NCI-H226 (cell line): Measurements from ENCODE around the gene TMEM191C.
"Not testable (repeated sequence)": the region's sequence is repeated elsewhere in the genome, so short reads cannot be mapped to it uniquely, and the experiment has no call there.

Experiments used
- DNase-seq: peaks from one replicate; pipeline ENCODE4 v3.0.0-alpha.2; 2015

TMEM191C gene

GRCh38 chr22:21446128-21446826 lies 20.9 kb upstream of the TMEM191C start:
- DNase-seq = no peak

- no peak for DNase-seq
These were observed 20.1 kb upstream of the TMEM191C start for GRCh38 chr22:21446827-21447690.

GRCh38 chr22:21447694-21448402 lies 19.3 kb upstream of the TMEM191C start:
- no peak for DNase-seq

- no peak for DNase-seq
These were observed 18.4 kb upstream of the TMEM191C start for GRCh38 chr22:21448627-21449416.

- DNase-seq = no peak
These were observed 17.5 kb upstream of the TMEM191C start for GRCh38 chr22:21449531-21450319.

- no peak for DNase-seq
These were observed 16.8 kb upstream of the TMEM191C start for GRCh38 chr22:21450320-21450831.

GRCh38 chr22:21450858-21451353 lies 16.3 kb upstream of the TMEM191C start:
- no peak for DNase-seq

GRCh38 chr22:21451545-21452520 lies 15.4 kb upstream of the TMEM191C start:
- no peak for DNase-seq

- not testable (repeated sequence) for DNase-seq
These were observed 14.5 kb upstream of the TMEM191C start for GRCh38 chr22:21452666-21453065.

- DNase-seq = not testable (repeated sequence)
These were observed 12.2 kb upstream of the TMEM191C start for GRCh38 chr22:21454998-21455333.

GRCh38 chr22:21455334-21456089 lies 11.7 kb upstream of the TMEM191C start:
- no peak for DNase-seq

- DNase-seq = no peak
These were observed 10.0 kb upstream of the TMEM191C start for GRCh38 chr22:21457023-21457787.

- not testable (repeated sequence) for DNase-seq
These were observed 4.5 kb upstream of the TMEM191C start for GRCh38 chr22:21462672-21463071.

- DNase-seq = peak; percentile 67
These were observed 1.3 kb downstream of the TMEM191C start for GRCh38 chr22:21468194-21469096.

- not testable (repeated sequence) for DNase-seq
These were observed 2.2 kb downstream of the TMEM191C start for GRCh38 chr22:21469097-21469994.

GRCh38 chr22:21472984-21473383 lies 5.8 kb downstream of the TMEM191C start:
- not testable (repeated sequence) for DNase-seq
